ENCODE measurements around the gene OR51G1. TPM values are rescaled to one million over a fixed set of nuclear protein-coding genes. Genes with fewer than 3 reads are reported as not detected.

OR51G1 gene
- total and polyA plus RNA-seq, 10 of the 15 experiments (the other 5 are each of a cell fraction or from before 2014, with no cell fraction given): not detected

- TF ChIP-seq E2F8 (IDR thresholded peaks at IDR 0.05; ENCODE audit: low read depth, partially characterized antibody) (no peak), E2F4 (IDR thresholded peaks at IDR 0.05; ENCODE audit: low read depth, low read length) (no peak), ZNF622 (IDR thresholded peaks at IDR 0.05) (no peak), GABPA (IDR thresholded peaks at IDR 0.05; ENCODE audit: low read depth) (no peak), CEBPZ (IDR thresholded peaks at IDR 0.05; ENCODE audit: low read depth, low read length) (no peak)
These were observed 39.8 kb downstream of the OR51G1 start (continued) for GRCh38 chr11:4884361-4884760.

- DNase-seq (ENCODE audit: low read depth, low spot score) (no peak), ATAC-seq (no peak), FAIRE-seq (no peak)
- TF ChIP-seq NFXL1 (IDR thresholded peaks at IDR 0.05; ENCODE audit: borderline replicate concordance): no peak
- 15% methylated on average over 5 of the region's 5 CpGs for WGBS (ENCODE audit: insufficient coverage, insufficient replicate concordance, low lambda C conversion rate, missing lambda C conversion rate)
- BruUV-seq (replicated peaks): no TSS peak
- no peaks in the 10 kb centered on the region for H3K36me3 ChIP-seq (ENCODE audit: control insufficient read depth in 2 of 2, insufficient read depth in 2 of 2, low read length in 1 of 2)
- no peak overlapping the region for H3K9ac ChIP-seq (ENCODE audit: control insufficient read depth, insufficient read depth, low read length)
- no peaks in the 10 kb centered on the region for H4K20me1 ChIP-seq (ENCODE audit: control insufficient read depth, insufficient read depth)
- H3K27ac ChIP-seq (ENCODE audit: control insufficient read depth, insufficient read depth): no peak overlapping the region
- H3K79me2 ChIP-seq (ENCODE audit: control insufficient read depth, insufficient read depth, low read length): no peaks in the 10 kb centered on the region
- H3K27me3 ChIP-seq (replicated peaks in 1 of 2; ENCODE audit: control insufficient read depth in 2 of 2, insufficient read depth in 2 of 2, low read length in 1 of 2): no peaks in the 10 kb centered on the region
- ChIA-PET RAD21 (ENCODE audit: unreplicated experiment) (no interaction called here), CTCF (no interaction called here), SMC1A (ENCODE audit: uncharacterized antibody, unreplicated experiment) (no interaction called here), POLR2A (no interaction called here)
- in situ Hi-C loops (cut with MboI): no loop called here
- intact Hi-C loops (cut with micrococcal nuclease; ENCODE audit: unreplicated experiment): no loop called here
- H3K4me1 ChIP-seq (ENCODE audit: control insufficient read depth, insufficient read depth, low read length): no peaks in the 10 kb centered on the region
- no peak overlapping the region for H3K4me3 ChIP-seq
- H3K9me3 ChIP-seq (replicated peaks; ENCODE audit: control insufficient read depth, insufficient read depth, low read length): no peaks in the 10 kb centered on the region
- no peak overlapping the region for H3K4me2 ChIP-seq (ENCODE audit: control insufficient read depth, insufficient read depth)
- H2AFZ ChIP-seq (ENCODE audit: control insufficient read depth, low read depth, low read length): no peak overlapping the region
These were observed 41.6 kb downstream of the OR51G1 start for GRCh38 chr11:4882543-4882942.

Measured in GM12878 (cell line).